ENCODE data around the gene FKBP5.

DNA sequence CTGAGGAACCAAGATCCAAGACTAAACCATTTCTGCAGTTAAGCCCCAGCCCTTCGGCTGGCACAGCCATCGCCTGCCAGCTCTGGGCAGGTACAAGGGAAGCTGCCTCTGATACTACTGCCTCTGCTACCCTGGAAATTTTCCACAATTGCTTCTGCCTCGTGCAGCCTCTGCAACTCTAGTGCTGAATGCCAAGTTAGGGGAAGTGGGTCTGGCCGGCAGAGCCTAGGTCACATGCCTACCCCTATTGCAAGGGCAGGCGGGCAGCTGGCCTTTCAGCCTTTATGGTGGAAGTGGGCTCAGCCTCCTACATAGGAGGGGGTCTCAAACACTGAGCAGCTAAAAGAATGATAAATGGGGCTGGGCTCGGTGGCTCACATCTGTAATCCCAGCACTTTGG lies 131.5 kb downstream of the FKBP5 start:
- TF ChIP-seq POLR2A (IDR thresholded peaks at IDR 0.05; ENCODE audit: low read length) (no peak), GATA1 (IDR thresholded peaks at IDR 0.05; ENCODE audit: low read depth, low read length) (no peak)
